HCT116 (cell line): ENCODE measurements around the gene ZNF567. TPM values are rescaled to one million over a fixed set of nuclear protein-coding genes. Genes with fewer than 3 reads are reported as not detected.

ENCODE experiments used
- ATAC-seq: fragments of 200-7000 bp; cut with Tn5 transposase; 2 replicates; pipeline ENCODE4 v1.9.1; 2020; ENCODE audit warnings: mild to moderate bottlenecking, moderate library complexity
- BruUV-seq: library from RNA; stranded (reverse); fragments of 400-500 nt; replicated peaks from 2 replicates; lab custom pipeline; 2021; lab: Mats Ljungman, UMichigan
- CTCF ChIA-PET: fragments of 300-600 bp; sonication (Branson Sonifier 250); formaldehyde crosslinking; loops from one replicate; lab custom pipeline; 2021; ENCODE audit warnings: antibody characterized with exemption; lab: Charles Lee
- POLR2A ChIA-PET: fragments of 300-600, 350-600 bp; sonication (Branson Sonifier 250); formaldehyde crosslinking; loops from one replicate; lab custom pipeline; 2021; ENCODE audit warnings: antibody characterized with exemption; lab: Charles Lee
- RAD21 ChIA-PET, 2 experiments: fragments of 300-600 bp; sonication (Branson Sonifier 250); formaldehyde crosslinking; loops; one replicate each; lab custom pipeline; 2023; ENCODE audit warnings: low total read pairs in 2 of 2; ENCODE audit not compliant: uncharacterized antibody in 2 of 2, unreplicated experiment in 2 of 2, low non-redundant PET in 1 of 2; lab: Charles Lee
- DNase-seq: peaks from one replicate; pipeline ENCODE4 v3.0.0-alpha.2; 2010; ENCODE audit warnings: low read depth, low spot score
- H2AFZ ChIP-seq: fragments of 200-600 bp; shearing (Covaris generic), sonication (generic); 2 replicates; pipeline ENCODE4 v1.6.1; 2017; ENCODE audit warnings: low read depth, mixed run types, mixed read lengths, antibody characterized with exemption, low read length; ENCODE audit not compliant: poor library complexity, severe bottlenecking
- H3K27ac ChIP-seq: 2 replicates; pipeline ENCODE4 v1.5.1; 2012; ENCODE audit warnings: low read depth, low read length
- H3K27me3 ChIP-seq: fragments of 200-600 bp; sonication (generic); 2 replicates; pipeline ENCODE4 v1.6.1; 2016; ENCODE audit warnings: mixed run types, low read length, mixed read lengths; ENCODE audit not compliant: insufficient read depth
- H3K36me3 ChIP-seq, 2 experiments: fragments of 200-500 bp in 1 of 2; fragments of 200-600 bp in 1 of 2; sonication (Bioruptor generic) in 1 of 2; sonication (generic) in 1 of 2; 2 replicates each; pipeline versions ENCODE4 v1.5.1 to v1.6.1; 2014 to 2016; ENCODE audit warnings: low read length in 2 of 2, inconsistent platforms in 1 of 2, mixed read lengths in 1 of 2, mixed run types in 1 of 2; ENCODE audit not compliant: insufficient read depth in 2 of 2, control insufficient read depth in 1 of 2
- H3K4me1 ChIP-seq, 2 experiments: fragments of 200-600 bp in 1 of 2; sonication (generic) in 1 of 2; 2 replicates each; pipeline versions ENCODE4 v1.5.1 to v1.6.1; 2012 to 2017; ENCODE audit warnings: low read length in 2 of 2, inconsistent platforms in 1 of 2, mild to moderate bottlenecking in 1 of 2, mixed read lengths in 1 of 2, mixed run types in 1 of 2, moderate library complexity in 1 of 2; ENCODE audit not compliant: insufficient read depth in 2 of 2, control insufficient read depth in 1 of 2
- H3K4me2 ChIP-seq: fragments of 200-600 bp; sonication (generic); 2 replicates; pipeline ENCODE4 v1.6.1; 2017; ENCODE audit warnings: mixed run types, low read length, mixed read lengths
- H3K4me3 ChIP-seq, 2 experiments: fragments of 200-600 bp in 1 of 2; sonication (generic) in 1 of 2; replicated peaks in 1 of 2; 2 replicates each; pipeline ENCODE4 v1.5.1; 2011 to 2016; ENCODE audit warnings: low read length in 2 of 2, control low read depth in 1 of 2, low read depth in 1 of 2, mild to moderate bottlenecking in 1 of 2, mixed read lengths in 1 of 2, mixed run types in 1 of 2
- H3K79me2 ChIP-seq: fragments of 200-600 bp; sonication (generic); 2 replicates; pipeline ENCODE4 v1.6.1; 2017; ENCODE audit warnings: mild to moderate bottlenecking, mixed run types, low read length, moderate library complexity, mixed read lengths; ENCODE audit not compliant: insufficient read depth
- H3K9ac ChIP-seq: fragments of 200-600 bp; sonication (generic); 2 replicates; pipeline ENCODE4 v1.6.1; 2016; ENCODE audit warnings: low read length, mixed read lengths
- H3K9me2 ChIP-seq: fragments of 200-600 bp; sonication (generic), shearing (Covaris generic); 2 replicates; pipeline ENCODE4 v1.6.1; 2017; ENCODE audit warnings: mixed run types, mild to moderate bottlenecking, moderate library complexity; ENCODE audit not compliant: insufficient read depth
- H3K9me3 ChIP-seq, 2 experiments: fragments of 200-500 bp in 1 of 2; fragments of 200-600 bp in 1 of 2; sonication (Bioruptor generic) in 1 of 2; sonication (generic) in 1 of 2; 2 replicates each; pipeline ENCODE4 v1.6.1; 2014 to 2017; ENCODE audit warnings: low read length in 2 of 2, mixed read lengths in 2 of 2, inconsistent platforms in 1 of 2, low read depth in 1 of 2, mild to moderate bottlenecking in 1 of 2, mixed run types in 1 of 2, moderate library complexity in 1 of 2; ENCODE audit not compliant: control insufficient read depth in 1 of 2, insufficient read depth in 1 of 2
- H4K20me1 ChIP-seq: fragments of 200-600 bp; sonication (generic), shearing (Covaris generic); 2 replicates; pipeline ENCODE4 v1.6.1; 2017; ENCODE audit warnings: mixed run types, mild to moderate bottlenecking, moderate library complexity; ENCODE audit not compliant: insufficient read depth
- ATF3 ChIP-seq: IDR thresholded peaks from 2 replicates; pipeline ENCODE4 v1.6.1; 2012
- CBX3 ChIP-seq: IDR thresholded peaks from 2 replicates; pipeline ENCODE4 v1.6.1; 2012; ENCODE audit warnings: low read depth
- CEBPB ChIP-seq: IDR thresholded peaks from 2 replicates; pipeline ENCODE4 v1.6.1; 2012; ENCODE audit warnings: low read depth
- ELF1 ChIP-seq: IDR thresholded peaks from 2 replicates; pipeline ENCODE4 v1.6.1; 2012; ENCODE audit warnings: low read depth, borderline replicate concordance
- EZH2 ChIP-seq: fragments of 200-600 bp; sonication (generic); IDR thresholded peaks from 2 replicates; pipeline ENCODE4 v1.6.1; 2017; ENCODE audit warnings: antibody characterized with exemption, mixed run types
- EZH2phosphoT487 ChIP-seq: fragments of 200-600 bp; IDR thresholded peaks from 2 replicates; pipeline ENCODE4 v1.6.1; 2018; ENCODE audit warnings: antibody characterized with exemption, borderline replicate concordance
- MAX ChIP-seq: IDR thresholded peaks from 2 replicates; pipeline ENCODE4 v1.6.1; 2012
- POLR2A ChIP-seq: IDR thresholded peaks from 2 replicates; pipeline ENCODE4 v1.7.0; 2011; ENCODE audit warnings: borderline replicate concordance; ENCODE audit not compliant: insufficient read depth, insufficient read length; ENCODE audit errors: extremely low read depth
- POLR2AphosphoS5 ChIP-seq: IDR thresholded peaks from 2 replicates; pipeline ENCODE4 v1.6.1; 2011; ENCODE audit warnings: mild to moderate bottlenecking, low read depth, low read length, moderate library complexity
- SIN3A ChIP-seq: IDR thresholded peaks from 2 replicates; pipeline ENCODE4 v1.6.1; 2012; ENCODE audit warnings: low read depth
- TCF7L2 ChIP-seq: IDR thresholded peaks from 2 replicates; pipeline ENCODE4 v1.7.0; 2011; ENCODE audit warnings: borderline replicate concordance, inconsistent platforms; ENCODE audit not compliant: insufficient read depth, insufficient read length; ENCODE audit errors: extremely low read depth
- ZFX ChIP-seq: fragments of 450-650 bp; IDR thresholded peaks from 2 replicates; pipeline ENCODE4 v1.6.1; 2017
- ZNF274 ChIP-seq: fragments of 200-500 bp; sonication (Bioruptor generic); IDR thresholded peaks from 2 replicates; pipeline ENCODE4 v1.6.1; 2014; ENCODE audit warnings: mild to moderate bottlenecking, low read depth, low read length, inconsistent platforms
- intact Hi-C: fragments of 100-400 bp; cut with micrococcal nuclease; formaldehyde crosslinking; loops from 2 replicates; pipeline ENCODE4 v1.10.0; 2022
- total RNA-seq: library from RNA; stranded (reverse); gene quantifications from one replicate; pipeline ENCODE4 v1.2.1, GENCODE V29; 2021; ENCODE audit not compliant: unreplicated experiment
- TF ChIP-seq, protein P1 (sequence below): IDR thresholded peaks from 2 replicates; pipeline ENCODE4 v1.6.1; 2012; ENCODE audit warnings: low read depth

The ZNF567 gene
- total RNA-seq, 1 experiment from 2014 or later, result 5.6 TPM

DNA sequence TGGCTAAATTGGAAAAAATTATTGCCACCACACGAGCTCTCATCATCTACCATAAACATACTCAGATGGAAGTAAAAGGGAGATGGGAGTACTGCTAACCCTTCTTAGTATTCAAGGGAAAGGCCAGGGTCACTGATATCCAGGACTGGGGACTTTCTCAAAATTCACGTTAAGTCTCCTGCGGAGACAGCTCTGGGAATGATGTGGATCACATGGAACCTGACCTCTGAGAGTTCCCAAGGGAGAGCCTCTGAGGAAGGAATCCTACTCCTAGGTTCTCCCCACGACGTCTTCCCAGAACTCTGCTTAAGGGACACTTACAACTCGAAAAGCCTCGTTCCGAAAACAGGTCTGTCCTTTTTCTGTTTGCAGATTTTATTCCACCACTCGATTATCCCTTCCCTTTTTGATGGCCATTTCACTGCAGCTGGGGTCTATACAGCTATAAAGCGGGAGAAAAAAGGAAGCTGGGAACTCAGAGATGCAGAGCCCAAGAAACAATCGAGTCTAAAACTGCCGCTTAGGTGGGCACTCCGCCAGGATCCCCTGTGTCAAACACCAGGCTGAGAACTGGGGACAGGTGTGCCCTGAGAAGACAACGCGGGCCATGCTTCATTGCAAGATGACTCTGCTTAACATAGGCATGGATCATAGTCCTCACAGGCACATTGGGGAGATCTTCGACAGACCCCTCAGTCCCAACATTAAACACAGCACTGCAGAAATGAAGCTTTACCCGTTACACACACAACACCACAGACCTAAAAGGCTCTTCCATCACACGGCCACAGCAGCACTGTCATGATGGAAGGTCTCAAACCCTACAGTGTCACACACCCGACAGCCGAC, 823 bp upstream of the ZNF567 start:
- Histone ChIP-seq H3K4me3 (peak overlapping the region; percentile 88 to 90), H3K4me2 (peak overlapping the region; percentile 72), H3K36me3 (peaks cover 14 to 21% of the 10 kb centered on the region in 2 experiments; a peak in 3 of 4 replicates), H3K79me2 (peaks cover 33% of the 10 kb centered on the region), H3K4me1 (peaks cover 0 to 13% of the 10 kb centered on the region in 2 experiments; a peak in 1 of 4 replicates), H4K20me1 (no peaks in the 10 kb centered on the region), H3K27ac (peak overlapping the region; percentile 29; the same call in 1 of the 2 replicates), H2AFZ (no peak overlapping the region), H3K27me3 (no peaks in the 10 kb centered on the region), H3K9me2 (no peaks in the 10 kb centered on the region), H3K9me3 (peaks cover 0 to 4% of the 10 kb centered on the region in 2 experiments; a peak in 1 of 4 replicates), H3K9ac (peak overlapping the region; percentile 81)
- TF ChIP-seq MAX (no peak), POLR2A (no peak), ZFX (no peak), ELF1 (no peak), SIN3A (no peak), EZH2 (no peak), EZH2phosphoT487 (no peak), CBX3 (no peak), POLR2AphosphoS5 (no peak), ZNF274 (no peak), TCF7L2 (no peak), CEBPB (no peak), ATF3 (no peak)
- TF ChIP-seq, protein P1, sequence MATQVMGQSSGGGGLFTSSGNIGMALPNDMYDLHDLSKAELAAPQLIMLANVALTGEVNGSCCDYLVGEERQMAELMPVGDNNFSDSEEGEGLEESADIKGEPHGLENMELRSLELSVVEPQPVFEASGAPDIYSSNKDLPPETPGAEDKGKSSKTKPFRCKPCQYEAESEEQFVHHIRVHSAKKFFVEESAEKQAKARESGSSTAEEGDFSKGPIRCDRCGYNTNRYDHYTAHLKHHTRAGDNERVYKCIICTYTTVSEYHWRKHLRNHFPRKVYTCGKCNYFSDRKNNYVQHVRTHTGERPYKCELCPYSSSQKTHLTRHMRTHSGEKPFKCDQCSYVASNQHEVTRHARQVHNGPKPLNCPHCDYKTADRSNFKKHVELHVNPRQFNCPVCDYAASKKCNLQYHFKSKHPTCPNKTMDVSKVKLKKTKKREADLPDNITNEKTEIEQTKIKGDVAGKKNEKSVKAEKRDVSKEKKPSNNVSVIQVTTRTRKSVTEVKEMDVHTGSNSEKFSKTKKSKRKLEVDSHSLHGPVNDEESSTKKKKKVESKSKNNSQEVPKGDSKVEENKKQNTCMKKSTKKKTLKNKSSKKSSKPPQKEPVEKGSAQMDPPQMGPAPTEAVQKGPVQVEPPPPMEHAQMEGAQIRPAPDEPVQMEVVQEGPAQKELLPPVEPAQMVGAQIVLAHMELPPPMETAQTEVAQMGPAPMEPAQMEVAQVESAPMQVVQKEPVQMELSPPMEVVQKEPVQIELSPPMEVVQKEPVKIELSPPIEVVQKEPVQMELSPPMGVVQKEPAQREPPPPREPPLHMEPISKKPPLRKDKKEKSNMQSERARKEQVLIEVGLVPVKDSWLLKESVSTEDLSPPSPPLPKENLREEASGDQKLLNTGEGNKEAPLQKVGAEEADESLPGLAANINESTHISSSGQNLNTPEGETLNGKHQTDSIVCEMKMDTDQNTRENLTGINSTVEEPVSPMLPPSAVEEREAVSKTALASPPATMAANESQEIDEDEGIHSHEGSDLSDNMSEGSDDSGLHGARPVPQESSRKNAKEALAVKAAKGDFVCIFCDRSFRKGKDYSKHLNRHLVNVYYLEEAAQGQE, result no peak
- ATAC-seq (no peak), DNase-seq (no peak)
- TSS peak; percentile 63 for BruUV-seq
- ChIA-PET CTCF (no interaction called here), POLR2A (no interaction called here), RAD21 (no interaction called here)
- intact Hi-C loops, result loop anchor here (5.0 to 10.0 kb wide), 2 partner anchors 449 to 472 kb away; partner anchors contain the start of genes ZNF146 and ZNF565
